NCI-H1048 (cell line): Measurements from ENCODE around the gene HOXD12.

Experiments used
- DNase-seq: peaks from one replicate; lab custom pipeline; 2025; lab: John Stamatoyannopoulos, UW

HOXD12 gene

GRCh38 chr2:176105078-176105729 lies 5.6 kb downstream of the HOXD12 start:
- no peak for DNase-seq

- DNase-seq = no peak
Measured at GRCh38 chr2:176105730-176106580, 6.4 kb downstream of the HOXD12 start.

- DNase-seq = peak; percentile 59
Measured at GRCh38 chr2:176106581-176107539, 7.3 kb downstream of the HOXD12 start, which contains the start of gene HOXD11. TSS of gene HOXD11 (plus strand) at chr2:176107280. CDS start at chr2:176107356, 76 bp downstream.

GRCh38 chr2:176107731-176108181 lies 8.2 kb downstream of the HOXD12 start:
- DNase-seq = no peak

GRCh38 chr2:176109192-176109901 lies 9.8 kb downstream of the HOXD12 start:
- DNase-seq = no peak

GRCh38 chr2:176109946-176110345 lies 10.4 kb downstream of the HOXD12 start:
- DNase-seq = no peak

- DNase-seq = no peak
Measured at GRCh38 chr2:176110415-176111308, 11.1 kb downstream of the HOXD12 start.

GRCh38 chr2:176111309-176111663 lies 11.7 kb downstream of the HOXD12 start:
- DNase-seq = no peak

GRCh38 chr2:176111846-176112374 lies 12.3 kb downstream of the HOXD12 start:
- DNase-seq = no peak

GRCh38 chr2:176112375-176113302 lies 13.0 kb downstream of the HOXD12 start:
- DNase-seq = no peak

- no peak for DNase-seq
Measured at GRCh38 chr2:176114120-176114929, 14.7 kb downstream of the HOXD12 start.

- DNase-seq = no peak
Measured at GRCh38 chr2:176114930-176115625, 15.5 kb downstream of the HOXD12 start.

GRCh38 chr2:176115883-176116813 lies 16.6 kb downstream of the HOXD12 start, which contains the start of gene HOXD10:
TSS of gene HOXD10 (plus strand) at chr2:176116778. CDS start at chr2:176116834, 56 bp downstream.
- no peak for DNase-seq

- no peak for DNase-seq
Measured at GRCh38 chr2:176117162-176117822, 17.7 kb downstream of the HOXD12 start.

GRCh38 chr2:176117823-176118371 lies 18.3 kb downstream of the HOXD12 start:
- no peak for DNase-seq
